Body of pancreas (tissue), 4 donors: ENCODE data around the gene JMJD8. TPM values are rescaled to one million over a fixed set of nuclear protein-coding genes. Genes with fewer than 3 reads are reported as not detected.
"Not testable (repeated sequence)": the region's sequence is repeated elsewhere in the genome, so short reads cannot be mapped to it uniquely, and the experiment has no call there.

Experiments
- ATAC-seq: fragments of 150-250 bp; one replicate; pipeline ENCODE4 v1.9.1; 2016
- DNase-seq, 4 donors: peaks; one replicate each; pipeline ENCODE4 v3.0.0-alpha.2; 2019
- H3K27ac ChIP-seq, 4 donors: fragments of 200-600 bp; sonication (generic); 1 replicate in 3 of 4; 2 replicates in 1 of 4; pipeline versions ENCODE4 v1.5.1 to v1.6.1; 2016 to 2019; ENCODE audit warnings: mild to moderate bottlenecking in 1 of 4, mixed read lengths in 1 of 4, moderate library complexity in 1 of 4
- H3K27me3 ChIP-seq, 2 donors: fragments of 200-600 bp; sonication (generic); one replicate each; pipeline ENCODE4 v1.6.0; 2016; ENCODE audit warnings: mild to moderate bottlenecking in 1 of 2
- H3K36me3 ChIP-seq, 2 donors: fragments of 200-600 bp; sonication (generic); replicated peaks in 1 of 2; 2 replicates each; pipeline ENCODE4 v1.5.1; 2016; ENCODE audit warnings: low read depth in 2 of 2; ENCODE audit not compliant: insufficient read depth in 1 of 2
- H3K4me1 ChIP-seq: fragments of 200-600 bp; sonication (generic); one replicate; pipeline ENCODE4 v1.6.0; 2016
- H3K4me3 ChIP-seq, 2 donors: fragments of 200-600 bp; sonication (generic); 1 replicate in 1 of 2; 2 replicates in 1 of 2; pipeline ENCODE4 v1.5.1; 2016 to 2019
- H3K9me3 ChIP-seq, 3 donors: fragments of 200-600 bp; sonication (generic); 1 replicate in 2 of 3; 2 replicates in 1 of 3; pipeline ENCODE4 v1.5.1; 2016
- CTCF ChIP-seq, 7 experiments: fragments of 450-650 bp in 4 of 7; fragments of 200-600 bp in 3 of 7; sonication (generic) in 3 of 7; IDR thresholded peaks; one replicate each; pipeline ENCODE4 v1.5.1; 2016 to 2019; ENCODE audit warnings: antibody characterized with exemption in 7 of 7
- POLR2A ChIP-seq, 3 donors: fragments of 450-650 bp; IDR thresholded peaks; one replicate each; pipeline ENCODE4 v1.6.1; 2016; ENCODE audit warnings: antibody characterized with exemption in 3 of 3, mild to moderate bottlenecking in 2 of 3
- WGBS, 2 donors: methylation state at CpG; one replicate each; pipeline ENCODE4 v1.1.5; 2017; 5-methylcytosine and 5-hydroxymethylcytosine counted together
- intact Hi-C: fragments of 100-400 bp; cut with DNase I; formaldehyde crosslinking; loops from one replicate; pipeline ENCODE4 v1.15.1; 2023
- total RNA-seq, 2 donors: library from RNA; depleted of rRNA; stranded (reverse); fragments of >200 nt; gene quantifications; one replicate each; pipeline ENCODE4 v1.1.0, GENCODE V29; 2016

JMJD8 gene
- total RNA-seq, 2 donors from 2014 or later, result 49.5 to 128 TPM

- peak in 2 of 7 experiments; percentile 13 to 21 for TF ChIP-seq CTCF (IDR thresholded peaks at IDR 0.05)
These were observed 28.7 kb upstream of the JMJD8 start for GRCh38 chr16:712740-713250.

GRCh38 chr16:711548-712320 is 27.6 kb upstream of the JMJD8 start:
- TF ChIP-seq POLR2A (IDR thresholded peaks at IDR 0.05) (no peak), CTCF (IDR thresholded peaks at IDR 0.05) (peak; percentile 86 to 94 (median 89))
- Histone ChIP-seq H3K27me3 (peaks cover 0 to 24% of the 10 kb centered on the region in 2 donors), H3K9me3 (no peaks in the 10 kb centered on the region), H3K27ac (no peak overlapping the region), H3K4me3 (no peak overlapping the region), H3K4me1 (peaks cover 30% of the 10 kb centered on the region), H3K36me3 (no peaks in the 10 kb centered on the region)
- ATAC-seq, result peak; percentile 36
- peak; percentile 76 to 83 (median 80) for DNase-seq
- intact Hi-C loops, result loop anchor here (5.0 kb wide), 1 partner anchor 341 kb away; no protein-coding TSS in a partner anchor
- 6 to 9% methylated on average over 16 to 24 of the region's 25 CpGs for WGBS, 2 donors

More at GRCh38 chr16:712740-713250, 28.7 kb upstream of the JMJD8 start:
- peak in 1 of 4 donors; percentile 41 for DNase-seq
- not testable (repeated sequence) for H3K9me3 ChIP-seq, H3K27ac ChIP-seq, H3K4me3 ChIP-seq, ATAC-seq, H3K36me3 ChIP-seq
- Histone ChIP-seq H3K27me3 (peaks cover 0 to 24% of the 10 kb centered on the region in 2 donors), H3K4me1 (peaks cover 40% of the 10 kb centered on the region)
- WGBS, 2 donors, result 45% methylated on average over 4 to 13 of the region's 13 CpGs
- intact Hi-C loops, result loop anchor here (5.0 kb wide), 1 partner anchor 340 kb away; no protein-coding TSS in a partner anchor

GRCh38 chr16:711084-711483 is 26.9 kb upstream of the JMJD8 start:
- Histone ChIP-seq H3K9me3 (no peaks in the 10 kb centered on the region), H3K36me3 (no peaks in the 10 kb centered on the region), H3K4me1 (peaks cover 23% of the 10 kb centered on the region), H3K27me3 (peaks cover 0 to 30% of the 10 kb centered on the region in 2 donors), H3K27ac (no peak overlapping the region), H3K4me3 (no peak overlapping the region)
- ATAC-seq (no peak), DNase-seq (no peak)
- intact Hi-C loops, result loop anchor here (5.0 kb wide), 1 partner anchor 341 kb away; no protein-coding TSS in a partner anchor
- 45 to 50% methylated on average over 8 to 12 of the region's 12 CpGs for WGBS, 2 donors
- TF ChIP-seq CTCF (IDR thresholded peaks at IDR 0.05), result no peak
- TF ChIP-seq POLR2A (IDR thresholded peaks at IDR 0.05), result no peak

GRCh38 chr16:710500-711075 is 26.5 kb upstream of the JMJD8 start:
- WGBS, 2 donors, result 42 to 53% methylated on average over 9 to 21 of the region's 21 CpGs

More at GRCh38 chr16:710500-711075, 26.5 kb upstream of the JMJD8 start:
- TF ChIP-seq CTCF (IDR thresholded peaks at IDR 0.05) (no peak), POLR2A (IDR thresholded peaks at IDR 0.05) (no peak)
- H3K27me3 ChIP-seq, result peaks cover 0 to 31% of the 10 kb centered on the region in 2 donors
- H3K27ac ChIP-seq, result no peak overlapping the region
- ATAC-seq (no peak), DNase-seq (no peak)
- no peaks in the 10 kb centered on the region for H3K9me3 ChIP-seq
- peaks cover 18% of the 10 kb centered on the region for H3K4me1 ChIP-seq
- no peak overlapping the region for H3K4me3 ChIP-seq
- no peaks in the 10 kb centered on the region for H3K36me3 ChIP-seq
- intact Hi-C loops, result loop anchor here (5.0 kb wide), 1 partner anchor 342 kb away; no protein-coding TSS in a partner anchor
